Measurements from ENCODE around the gene COG1. TPM values are rescaled to one million over a fixed set of nuclear protein-coding genes. Genes with fewer than 3 reads are reported as not detected.
"Not testable (repeated sequence)": the region's sequence is repeated elsewhere in the genome, so short reads cannot be mapped to it uniquely, and the experiment has no call there.

The COG1 gene, protein sequence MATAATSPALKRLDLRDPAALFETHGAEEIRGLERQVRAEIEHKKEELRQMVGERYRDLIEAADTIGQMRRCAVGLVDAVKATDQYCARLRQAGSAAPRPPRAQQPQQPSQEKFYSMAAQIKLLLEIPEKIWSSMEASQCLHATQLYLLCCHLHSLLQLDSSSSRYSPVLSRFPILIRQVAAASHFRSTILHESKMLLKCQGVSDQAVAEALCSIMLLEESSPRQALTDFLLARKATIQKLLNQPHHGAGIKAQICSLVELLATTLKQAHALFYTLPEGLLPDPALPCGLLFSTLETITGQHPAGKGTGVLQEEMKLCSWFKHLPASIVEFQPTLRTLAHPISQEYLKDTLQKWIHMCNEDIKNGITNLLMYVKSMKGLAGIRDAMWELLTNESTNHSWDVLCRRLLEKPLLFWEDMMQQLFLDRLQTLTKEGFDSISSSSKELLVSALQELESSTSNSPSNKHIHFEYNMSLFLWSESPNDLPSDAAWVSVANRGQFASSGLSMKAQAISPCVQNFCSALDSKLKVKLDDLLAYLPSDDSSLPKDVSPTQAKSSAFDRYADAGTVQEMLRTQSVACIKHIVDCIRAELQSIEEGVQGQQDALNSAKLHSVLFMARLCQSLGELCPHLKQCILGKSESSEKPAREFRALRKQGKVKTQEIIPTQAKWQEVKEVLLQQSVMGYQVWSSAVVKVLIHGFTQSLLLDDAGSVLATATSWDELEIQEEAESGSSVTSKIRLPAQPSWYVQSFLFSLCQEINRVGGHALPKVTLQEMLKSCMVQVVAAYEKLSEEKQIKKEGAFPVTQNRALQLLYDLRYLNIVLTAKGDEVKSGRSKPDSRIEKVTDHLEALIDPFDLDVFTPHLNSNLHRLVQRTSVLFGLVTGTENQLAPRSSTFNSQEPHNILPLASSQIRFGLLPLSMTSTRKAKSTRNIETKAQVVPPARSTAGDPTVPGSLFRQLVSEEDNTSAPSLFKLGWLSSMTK
- total RNA-seq (2014; rRNA removed; shearing (Covaris generic)): 16.3 and 23.0 TPM in 2 replicates

DNA sequence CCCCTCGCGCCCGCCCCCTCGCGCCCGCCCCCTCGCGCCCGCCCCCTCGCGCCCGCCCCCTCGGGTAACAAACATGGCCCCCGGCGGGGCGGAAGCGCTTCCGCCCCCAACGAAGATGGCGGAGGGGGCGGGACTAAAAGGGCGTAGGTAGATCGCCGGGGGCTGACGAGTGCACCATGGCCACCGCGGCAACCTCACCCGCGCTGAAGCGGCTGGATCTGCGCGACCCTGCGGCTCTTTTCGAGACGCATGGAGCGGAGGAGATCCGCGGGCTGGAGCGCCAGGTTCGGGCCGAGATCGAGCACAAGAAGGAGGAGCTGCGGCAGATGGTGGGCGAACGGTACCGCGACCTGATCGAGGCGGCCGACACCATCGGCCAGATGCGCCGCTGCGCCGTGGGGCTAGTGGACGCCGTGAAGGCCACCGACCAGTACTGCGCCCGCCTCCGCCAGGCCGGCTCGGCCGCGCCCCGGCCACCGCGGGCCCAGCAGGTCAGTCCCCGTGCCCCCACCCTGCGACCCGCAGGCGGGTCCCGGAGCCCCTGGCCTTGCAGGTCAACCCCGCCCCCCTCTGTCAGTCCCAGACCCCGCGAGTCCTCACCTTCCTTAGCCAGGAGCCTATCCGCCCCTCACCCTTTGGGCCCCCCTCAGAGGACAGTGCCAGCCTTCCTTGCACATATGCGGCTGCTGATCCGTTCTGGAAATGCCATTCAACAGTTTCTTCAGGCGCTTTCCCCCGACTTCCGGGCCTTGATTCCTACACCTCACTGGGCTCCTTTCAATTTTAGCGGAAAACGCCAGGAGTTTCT, at the start of gene COG1:
TSS of gene COG1 (plus strand) at position 162 of the 808 bp plus-strand sequence. CDS start at position 177, 15 bp downstream.
- peak; percentile 91 for DNase-seq (ENCODE audit: low spot score)

DNA sequence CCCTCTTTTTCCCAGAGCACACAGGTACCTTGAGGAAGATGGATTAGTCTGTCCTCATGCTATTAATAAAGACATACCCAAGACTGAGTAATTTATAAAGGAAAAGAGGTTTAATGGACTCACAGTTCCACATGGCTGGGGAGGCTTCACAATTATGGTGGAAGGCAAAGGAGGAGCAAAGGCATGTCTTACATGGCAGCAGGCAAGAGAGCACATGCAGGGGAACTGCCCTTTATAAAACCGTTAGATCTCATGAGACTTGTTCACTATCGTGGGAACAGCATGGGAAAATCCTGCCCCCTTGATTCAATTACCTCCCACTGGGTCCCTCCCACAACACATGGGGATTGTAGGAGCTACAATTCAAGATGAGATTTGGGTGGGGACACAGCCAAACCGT, 48.6 kb upstream of the COG1 start:
- not testable (repeated sequence) for DNase-seq (ENCODE audit: low spot score)

DNA sequence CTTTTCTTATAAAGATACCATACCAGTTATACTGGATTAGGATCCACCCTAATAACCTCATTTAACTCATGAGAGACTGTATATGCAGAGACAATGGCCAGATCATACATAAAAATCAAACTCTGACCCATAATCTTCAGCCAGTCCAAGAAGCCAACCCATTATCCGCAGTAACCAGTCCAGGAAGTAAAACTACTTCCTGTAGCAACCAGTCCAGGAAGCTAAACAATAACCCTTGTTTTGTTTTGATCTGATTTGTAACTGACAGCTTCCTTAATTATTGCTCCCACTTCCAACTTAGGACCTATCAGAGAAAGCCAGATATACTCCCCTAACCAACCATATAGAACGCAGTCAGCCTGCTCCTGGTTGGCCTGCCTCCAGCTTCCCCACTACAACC, 47.2 kb upstream of the COG1 start:
- DNase-seq (ENCODE audit: low spot score): no peak

DNA sequence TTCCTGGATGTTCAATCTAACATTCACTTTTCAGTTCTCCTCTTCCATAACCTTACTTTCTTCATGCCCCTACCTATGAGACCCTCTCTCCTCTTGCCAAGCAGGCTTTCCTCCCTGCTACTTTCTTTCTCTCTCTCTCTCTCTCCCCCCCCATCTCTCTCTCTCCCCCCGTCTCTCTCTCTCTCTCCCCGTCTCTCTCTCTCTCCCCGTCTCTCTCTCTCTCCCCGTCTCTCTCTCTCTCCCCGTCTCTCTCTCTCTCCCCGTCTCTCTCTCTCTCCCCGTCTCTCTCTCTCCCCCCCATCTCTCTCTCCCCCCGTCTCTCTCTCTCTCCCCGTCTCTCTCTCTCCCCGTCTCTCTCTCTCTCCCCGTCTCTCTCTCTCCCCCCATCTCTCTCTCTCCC, 45.1 kb upstream of the COG1 start:
- not testable (repeated sequence) for DNase-seq (ENCODE audit: low spot score)

DNA sequence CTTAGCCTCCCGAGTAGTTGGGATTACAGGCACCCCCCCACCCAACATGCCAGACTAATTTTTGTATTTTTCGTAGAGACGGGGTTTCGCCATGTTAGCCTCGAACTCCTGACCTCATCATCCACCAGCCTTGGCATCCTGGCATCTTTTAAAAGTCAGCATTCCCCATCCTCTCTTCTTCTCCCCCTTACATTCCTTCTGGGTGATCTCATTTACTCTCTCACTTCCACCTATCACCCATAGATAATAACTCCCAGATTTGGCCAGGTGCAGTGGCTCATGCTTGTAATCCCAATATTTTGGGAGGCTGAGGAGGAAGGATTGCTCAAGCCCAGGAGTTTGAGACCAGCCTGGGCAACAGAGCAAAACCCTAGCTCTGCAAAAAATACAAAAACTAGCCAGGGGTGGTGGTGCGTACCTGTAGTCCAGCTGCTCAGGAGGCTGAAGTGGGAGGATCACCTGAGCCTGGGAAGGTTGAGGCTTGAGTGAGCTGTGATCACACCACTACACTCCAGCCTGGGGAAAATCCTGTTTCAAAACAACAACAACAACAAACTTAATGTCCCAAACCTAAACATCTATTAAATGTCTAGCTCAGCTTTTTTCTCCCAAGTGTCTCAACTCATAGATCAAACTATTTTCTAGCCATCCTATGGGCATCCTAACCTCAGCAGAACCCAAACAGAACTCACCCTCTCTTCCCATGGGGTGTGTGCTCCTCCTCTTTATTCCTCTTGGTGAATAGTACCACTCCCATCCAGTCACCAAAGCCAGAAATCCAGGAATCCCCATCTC, 44.1 kb upstream of the COG1 start:
- DNase-seq (ENCODE audit: low spot score): no peak

DNA sequence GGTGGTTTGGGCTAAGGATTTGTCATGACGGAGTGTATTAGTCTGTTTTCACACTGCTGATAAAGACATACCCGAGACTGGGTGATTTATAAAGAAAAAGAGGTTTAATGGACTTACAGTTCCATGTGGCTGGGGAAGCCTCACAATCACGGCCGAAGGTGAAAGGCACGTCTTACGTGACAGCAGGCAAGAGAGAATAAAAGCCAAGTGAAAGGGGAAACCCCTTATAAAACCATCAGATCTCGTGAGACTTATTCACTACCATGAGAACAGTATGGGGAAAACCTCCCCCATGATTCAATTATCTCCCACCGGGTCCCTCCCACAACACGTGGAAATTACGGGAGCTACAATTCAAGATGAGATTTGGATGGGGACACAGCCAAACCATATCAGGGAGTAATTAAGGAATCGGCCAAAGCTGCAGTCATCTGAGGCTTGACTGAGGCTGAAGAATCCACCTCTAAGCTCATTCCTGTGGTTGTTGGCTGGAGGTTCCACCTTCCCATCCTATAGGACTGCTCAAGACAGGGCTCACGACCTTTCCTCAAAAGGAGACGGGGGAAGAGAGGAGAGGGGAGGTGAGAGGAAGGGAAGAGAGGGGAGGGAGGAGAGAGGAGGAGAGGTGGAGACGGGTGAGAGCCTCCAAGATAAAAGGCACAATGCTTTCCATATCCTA, 42.1 kb upstream of the COG1 start:
- not testable (repeated sequence) for DNase-seq (ENCODE audit: low spot score)

DNA sequence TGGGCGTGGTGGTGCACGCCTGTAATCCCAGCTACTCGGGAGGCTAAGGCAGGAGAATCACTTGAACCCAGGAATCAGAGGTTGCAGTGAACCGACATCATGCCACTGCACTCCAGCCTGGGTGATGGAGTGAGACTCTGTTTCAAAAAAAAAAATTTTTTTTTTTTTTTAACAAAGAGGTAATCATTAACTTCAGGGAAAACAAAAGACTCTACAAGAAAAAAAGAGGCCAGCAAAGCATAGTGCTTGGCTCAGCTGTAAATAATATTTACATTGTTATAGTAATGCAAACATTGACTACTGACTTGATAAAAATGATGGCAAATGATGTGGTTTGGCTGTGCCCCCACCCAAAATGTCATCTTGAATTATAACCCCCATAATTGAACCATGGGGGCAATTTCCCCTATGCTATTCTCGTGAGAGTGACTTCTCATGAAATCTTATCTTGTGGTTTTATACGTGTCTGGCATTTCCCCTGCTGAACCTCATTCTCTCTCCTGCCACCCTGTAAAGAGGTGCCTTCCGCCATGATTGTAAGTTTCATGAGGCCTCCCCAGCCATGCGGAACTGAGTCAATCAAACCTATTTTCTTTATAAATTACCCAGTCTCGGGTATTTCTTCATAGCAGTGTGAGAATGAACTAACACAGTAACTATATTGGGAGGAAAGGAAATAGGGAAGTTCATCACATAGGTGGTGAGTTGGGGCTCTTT, 40.8 kb upstream of the COG1 start:
- peak; percentile 43 for DNase-seq (ENCODE audit: low spot score)

DNA sequence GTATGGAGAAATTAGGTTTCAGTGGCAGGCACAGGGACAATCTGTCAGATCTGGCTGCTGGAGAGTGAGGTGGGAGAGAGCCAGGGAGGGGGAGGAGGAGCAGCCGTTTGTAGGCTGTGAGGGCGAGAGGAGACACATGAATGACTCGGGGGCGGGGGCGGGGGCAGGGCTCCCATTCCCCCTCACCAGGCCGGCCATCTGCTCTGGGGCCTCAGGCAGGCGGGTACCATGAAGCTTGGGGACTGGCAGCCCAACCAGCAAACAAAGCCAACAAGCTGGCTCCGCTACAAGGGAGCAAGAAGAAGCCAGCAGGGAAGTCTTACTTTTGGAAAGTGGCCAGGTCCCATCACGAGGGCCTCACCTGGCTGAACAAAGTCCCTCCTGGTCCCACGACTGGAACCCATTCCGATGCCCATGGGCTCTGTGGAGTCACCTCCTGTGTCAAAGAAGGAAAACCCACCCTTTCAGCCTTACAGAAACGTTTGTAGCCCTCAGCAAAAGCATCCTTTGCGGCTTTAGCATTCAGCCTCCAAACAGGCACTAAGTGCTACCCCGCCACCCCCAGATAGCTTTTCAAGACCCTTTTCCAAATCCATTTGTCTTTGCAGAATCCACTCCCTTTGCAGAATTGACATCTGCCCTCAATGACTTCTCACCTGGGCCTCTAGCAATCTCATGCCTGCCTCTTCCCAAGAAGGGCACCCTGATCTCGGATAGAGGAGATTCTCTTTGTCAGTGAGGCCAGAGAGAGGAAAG, 37.3 kb upstream of the COG1 start:
- no peak for DNase-seq (ENCODE audit: low spot score)

DNA sequence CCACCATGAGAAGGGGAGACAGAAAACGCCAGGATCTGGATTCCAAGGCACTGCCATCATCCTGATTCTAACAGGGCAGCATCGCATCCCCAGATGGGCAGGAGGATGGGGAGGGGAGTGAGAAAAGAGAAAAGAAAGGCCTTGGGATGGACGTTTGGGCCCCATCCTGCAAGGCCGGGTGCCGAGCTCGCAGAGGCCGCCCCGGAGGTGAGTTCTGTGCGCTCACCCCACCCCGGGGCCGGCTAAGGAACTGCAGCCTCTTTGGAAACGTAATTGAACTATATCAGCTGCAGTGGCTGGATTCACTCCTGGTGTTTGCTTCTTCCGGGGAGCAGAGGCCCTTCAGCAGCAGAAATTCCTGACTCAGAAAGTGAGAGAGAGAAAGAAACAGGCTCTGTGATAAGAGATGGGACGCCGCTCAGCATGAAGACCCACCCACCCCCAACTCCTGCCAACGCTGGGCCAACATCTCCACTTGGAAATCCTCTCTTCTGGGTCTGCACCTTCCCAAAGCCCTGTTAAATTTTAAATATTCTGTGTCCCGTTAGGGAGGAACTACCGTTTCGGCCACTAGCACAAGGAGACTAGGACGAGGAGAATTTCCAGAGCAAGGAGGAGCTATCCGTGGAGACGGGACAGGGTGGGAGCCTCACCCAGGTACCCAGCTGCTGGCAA, 36.6 kb upstream of the COG1 start:
- DNase-seq (ENCODE audit: low spot score): peak; percentile 64

DNA sequence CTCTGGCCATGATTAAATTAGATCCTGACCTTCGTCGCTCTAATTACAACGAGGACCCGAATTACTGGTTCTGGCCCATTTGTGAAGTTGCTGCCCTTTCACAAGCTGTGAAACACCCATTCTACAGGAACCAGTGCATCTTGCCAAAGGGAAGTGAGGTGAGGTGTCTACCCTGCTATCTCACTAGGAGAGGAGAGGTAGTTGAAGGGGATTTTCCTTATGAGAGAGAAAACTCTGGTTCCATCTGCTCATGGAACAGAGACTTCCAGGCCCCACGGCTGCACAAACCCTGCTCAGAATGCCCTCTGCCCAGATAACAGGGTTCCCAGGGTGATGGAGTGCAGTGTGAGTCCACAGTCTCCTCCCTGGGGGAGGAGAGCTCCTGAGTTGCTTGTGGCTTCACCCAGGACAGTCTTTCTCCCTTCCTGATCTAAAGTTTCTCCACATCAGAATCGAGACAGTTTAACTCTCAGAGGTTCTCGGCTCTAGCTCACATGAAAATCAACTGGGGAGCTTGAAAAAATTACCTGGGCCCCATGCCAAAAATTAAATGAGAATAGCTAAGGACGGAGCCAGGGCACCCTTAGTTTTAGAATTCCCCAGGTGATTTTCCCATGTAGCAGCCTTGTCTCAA, 35.9 kb upstream of the COG1 start:
- DNase-seq (ENCODE audit: low spot score): no peak

DNA sequence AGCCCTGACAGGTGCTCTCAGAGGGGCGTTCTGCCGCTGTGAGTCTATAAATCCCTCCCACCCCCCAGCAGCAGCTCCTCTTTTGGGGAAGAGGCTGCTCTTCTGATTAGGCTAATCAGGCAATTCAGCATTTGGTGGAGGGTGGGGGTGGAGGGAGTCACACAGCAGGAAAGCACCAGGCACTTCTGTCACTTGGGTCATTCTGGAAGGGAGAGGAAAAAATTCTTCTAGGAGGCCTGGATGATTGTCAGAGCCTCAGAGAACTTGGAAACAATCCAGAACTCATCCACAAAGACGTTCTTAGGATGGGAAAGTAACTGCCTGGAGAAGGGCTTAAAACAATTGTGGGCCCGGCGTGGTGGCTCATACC, 35.3 kb upstream of the COG1 start:
- DNase-seq (ENCODE audit: low spot score): no peak

DNA sequence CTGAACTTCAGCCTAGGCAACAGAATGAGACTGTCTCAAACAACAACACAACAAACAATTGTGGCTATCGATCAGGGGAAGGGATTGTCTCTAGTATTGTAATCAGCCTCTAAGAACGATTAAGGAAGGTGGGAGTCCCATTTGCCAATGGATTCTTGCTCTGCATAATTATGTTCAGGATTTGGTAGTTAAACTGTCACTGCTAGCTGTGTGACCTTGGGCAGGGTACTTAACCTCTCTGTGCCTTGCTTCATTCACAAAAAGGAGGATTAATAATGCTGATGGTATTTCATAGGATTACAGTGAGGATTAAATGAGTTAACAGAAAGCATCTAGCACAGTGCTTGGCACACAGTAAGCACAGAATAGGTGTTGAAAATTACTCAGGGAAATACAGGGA, 34.7 kb upstream of the COG1 start:
- no peak for DNase-seq (ENCODE audit: low spot score)

DNA sequence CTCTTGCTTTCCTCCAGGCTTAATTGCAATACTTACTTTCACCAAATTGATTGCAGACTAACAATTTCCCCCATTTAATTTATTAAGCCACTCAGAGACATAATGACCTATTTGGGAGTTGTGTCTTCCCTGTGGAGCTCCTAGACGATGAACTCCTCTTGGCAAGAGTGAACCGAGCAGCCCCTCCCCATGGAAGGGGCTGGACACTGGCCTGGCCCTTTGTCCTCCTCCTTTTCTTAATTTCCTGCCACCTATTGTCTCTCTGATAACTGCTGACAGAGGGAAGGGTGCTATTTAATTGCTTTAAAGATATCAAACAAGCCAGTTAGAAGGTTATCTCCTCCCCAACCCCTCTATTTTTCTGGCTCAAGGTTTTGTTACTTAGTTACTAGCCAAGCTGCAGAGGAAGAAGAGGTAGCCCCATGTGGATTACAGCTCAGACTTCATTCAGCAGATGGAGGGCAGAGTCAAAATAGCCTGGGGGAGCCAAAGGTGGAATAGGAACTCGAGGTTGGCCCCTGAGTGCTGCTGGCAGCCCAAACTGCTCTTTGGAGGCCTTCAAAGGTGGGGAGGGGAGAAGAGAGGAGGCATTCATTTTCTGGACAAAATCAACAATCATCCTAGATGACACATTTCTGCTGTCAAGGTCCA, 31.8 kb upstream of the COG1 start:
- DNase-seq (ENCODE audit: low spot score): no peak

DNA sequence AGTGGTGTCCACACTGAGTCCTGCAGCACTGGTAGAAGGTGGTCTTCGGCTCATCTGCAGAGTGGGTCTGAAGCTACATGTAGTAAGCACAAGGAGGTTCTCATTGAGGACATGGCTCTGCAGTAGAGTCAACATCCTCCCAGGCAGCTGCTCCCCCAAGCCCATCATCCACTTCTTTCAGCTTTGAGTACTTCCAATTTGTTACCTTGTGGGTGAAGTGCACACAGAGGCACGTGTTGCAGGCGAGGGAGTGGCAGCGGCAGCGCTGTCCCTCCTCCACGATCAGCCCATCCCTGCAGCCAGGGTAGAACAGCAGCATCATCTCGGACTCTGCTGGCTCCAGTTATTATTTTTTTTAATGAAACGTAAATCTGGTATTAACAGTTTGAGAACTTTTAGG, 29.8 kb upstream of the COG1 start:
- DNase-seq (ENCODE audit: low spot score): no peak

DNA sequence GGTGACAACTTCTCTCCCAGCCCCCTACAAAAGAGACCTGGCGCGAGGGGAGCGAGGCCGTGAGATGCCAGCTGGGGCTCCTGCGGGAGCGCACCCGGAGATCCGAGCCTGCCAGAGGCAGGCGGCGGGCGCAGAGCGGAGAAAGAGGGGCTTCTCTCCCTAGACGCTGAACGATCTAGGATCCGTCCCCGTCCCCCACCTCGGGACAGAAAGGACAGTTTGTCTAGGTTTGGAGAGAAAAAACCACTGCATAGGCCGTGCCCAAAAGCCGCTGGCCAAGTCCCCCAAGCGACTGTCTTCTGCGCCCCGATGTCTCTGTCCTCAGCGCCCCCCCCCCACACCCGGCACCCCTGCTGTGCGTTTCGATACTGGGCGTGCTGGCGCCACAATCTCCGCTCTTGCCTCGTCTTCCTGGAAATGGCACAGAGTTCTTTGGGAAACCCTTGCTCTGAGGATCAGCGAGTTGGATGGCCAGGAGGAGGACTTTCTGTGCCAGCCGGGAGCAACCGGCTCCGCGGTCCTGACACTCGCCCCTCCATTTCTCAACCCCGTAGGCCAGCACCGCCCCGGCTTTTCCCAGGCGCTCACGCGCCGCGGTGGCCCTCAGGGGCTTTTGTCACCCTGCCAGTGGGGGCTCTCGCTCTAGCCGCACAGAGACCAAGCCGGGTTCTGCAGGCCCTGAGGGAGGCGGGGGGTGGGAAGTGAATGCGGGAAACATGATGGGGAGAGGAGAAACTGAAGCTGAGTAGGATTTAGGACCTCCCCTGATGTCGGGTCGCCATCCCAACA, 27.0 kb upstream of the COG1 start:
- DNase-seq (ENCODE audit: low spot score): no peak
